H1 (cell line): ENCODE measurements around the gene ANKRD31. TPM values are rescaled to one million over a fixed set of nuclear protein-coding genes. Genes with fewer than 3 reads are reported as not detected.

Experiments used
- CREB1 ChIP-seq: IDR thresholded peaks from 2 replicates; pipeline ENCODE4 v1.6.1; 2012; ENCODE audit warnings: inconsistent platforms
- RAD21 ChIP-seq, 2 experiments: IDR thresholded peaks in 1 of 2; conservative IDR thresholded peaks in 1 of 2; 2 replicates each; pipeline ENCODE4 v1.6.1; 2011; ENCODE audit warnings: low read depth in 2 of 2, low read length in 2 of 2, improper control_type of control experiment in 1 of 2, inconsistent platforms in 1 of 2, mild to moderate bottlenecking in 1 of 2, moderate library complexity in 1 of 2
- USF2 ChIP-seq: IDR thresholded peaks from 2 replicates; pipeline ENCODE4 v1.6.1; 2011; ENCODE audit warnings: low read length, improper control_type of control experiment
- polyA plus RNA-seq, 7 experiments: library from polyadenylated mRNA; depleted of rRNA in 3 of 7; stranded (reverse) in 5 of 7; unstranded in 2 of 7; fragments of >200 nt in 5 of 7; fragments of 200-250 nt in 2 of 7; gene quantifications; 1 replicate in 5 of 7; 2 replicates in 1 of 7; 4 replicates in 1 of 7; pipeline versions ENCODE4 v1.2.1 to v1.2.3, GENCODE V29; 2011 to 2013; ENCODE audit warnings: missing spikeins in 2 of 7, mixed read lengths in 2 of 7
- total RNA-seq: library from RNA; stranded (reverse); fragmentation: NEBNext Ultra II Directional; extraction: Animal tissue kit (Norgen Biotek cat#: 25700); gene quantifications from 2 replicates; pipeline ENCODE4 v1.2.1, GENCODE V29; 2021

The ANKRD31 gene
- total and polyA plus RNA-seq, 2 of the 8 experiments (the other 6 are each of a cell fraction or from before 2014, with no cell fraction given): 0.05 to 0.06 TPM

GRCh38 chr5:75243100-75243499 lies 6.4 kb upstream of the ANKRD31 start (continued):
- TF ChIP-seq RAD21 (IDR thresholded peaks at IDR 0.05 in 1 of 2, conservative IDR thresholded peaks at IDR 0.05 in 1 of 2; ENCODE audit: low read depth in 2 of 2, low read length in 2 of 2) (no peak), USF2 (no peak), CREB1 (no peak)
